H9 (cell line): ENCODE data around the gene RPEL1. TPM values are rescaled to one million over a fixed set of nuclear protein-coding genes. Genes with fewer than 3 reads are reported as not detected.
"Not testable (repeated sequence)": the region's sequence is repeated elsewhere in the genome, so short reads cannot be mapped to it uniquely, and the experiment has no call there.

Experiments
- DNase-seq: peaks from one replicate; pipeline ENCODE4 v3.0.0-alpha.2; 2017
- H2AFZ ChIP-seq: one replicate; pipeline ENCODE4 v1.6.1; 2013; ENCODE audit warnings: mild to moderate bottlenecking, low read length, control low read depth, moderate library complexity
- H2AK5ac ChIP-seq: 2 replicates; pipeline ENCODE4 v1.6.1; 2013; ENCODE audit warnings: low read length, control low read depth, mixed read lengths; ENCODE audit not compliant: insufficient read length
- H2BK120ac ChIP-seq: one replicate; pipeline ENCODE4 v1.6.1; 2013; ENCODE audit warnings: low read depth, mild to moderate bottlenecking, low read length, control low read depth, inconsistent platforms; ENCODE audit not compliant: poor library complexity, severe bottlenecking
- H2BK12ac ChIP-seq: 2 replicates; pipeline ENCODE4 v1.6.1; 2013; ENCODE audit warnings: low read length, control low read depth, mixed read lengths, low read depth; ENCODE audit not compliant: insufficient read length
- H2BK15ac ChIP-seq: 2 replicates; pipeline ENCODE4 v1.6.1; 2013; ENCODE audit warnings: low read depth, low read length, control low read depth
- H2BK20ac ChIP-seq: one replicate; pipeline ENCODE4 v1.6.1; 2013; ENCODE audit warnings: low read depth, mild to moderate bottlenecking, low read length, control low read depth, inconsistent platforms; ENCODE audit not compliant: poor library complexity, severe bottlenecking
- H2BK5ac ChIP-seq: 2 replicates; pipeline ENCODE4 v1.6.1; 2013; ENCODE audit warnings: low read length, control low read depth, mixed read lengths; ENCODE audit not compliant: insufficient read length
- H3K14ac ChIP-seq: 2 replicates; pipeline ENCODE4 v1.6.1; 2013; ENCODE audit warnings: low read length, control low read depth; ENCODE audit not compliant: insufficient read depth
- H3K18ac ChIP-seq: 2 replicates; pipeline ENCODE4 v1.6.1; 2013; ENCODE audit warnings: low read depth, mild to moderate bottlenecking, mixed read lengths, low read length, control low read depth; ENCODE audit not compliant: insufficient read length
- H3K23ac ChIP-seq: 2 replicates; pipeline ENCODE4 v1.6.1; 2013; ENCODE audit warnings: low read length, control low read depth, mixed read lengths, low read depth; ENCODE audit not compliant: insufficient read length
- H3K23me2 ChIP-seq: 2 replicates; pipeline ENCODE4 v1.6.1; 2013; ENCODE audit warnings: low read depth, mild to moderate bottlenecking, mixed read lengths, low read length, control low read depth; ENCODE audit not compliant: insufficient read length, poor library complexity, severe bottlenecking
- H3K27ac ChIP-seq: 2 replicates; pipeline ENCODE4 v1.5.1; 2013; ENCODE audit warnings: low read length, control low read depth, mixed read lengths, low read depth; ENCODE audit not compliant: insufficient read length
- H3K27me3 ChIP-seq: 2 replicates; pipeline ENCODE4 v1.6.1; 2013; ENCODE audit warnings: low read length, control low read depth, inconsistent platforms; ENCODE audit not compliant: insufficient read depth
- H3K4ac ChIP-seq: 2 replicates; pipeline ENCODE4 v1.6.1; 2013; ENCODE audit warnings: low read depth, mild to moderate bottlenecking, control low read depth, inconsistent platforms, low read length, moderate library complexity
- H3K4me1 ChIP-seq: 2 replicates; pipeline ENCODE4 v1.6.1; 2013; ENCODE audit warnings: low read length, control low read depth, inconsistent platforms; ENCODE audit not compliant: insufficient read depth
- H3K4me2 ChIP-seq: 2 replicates; pipeline ENCODE4 v1.6.1; 2013; ENCODE audit warnings: low read length, control low read depth, mixed read lengths; ENCODE audit not compliant: insufficient read length, insufficient read depth
- H3K56ac ChIP-seq: 2 replicates; pipeline ENCODE4 v1.6.1; 2013; ENCODE audit warnings: low read depth, mild to moderate bottlenecking, mixed read lengths, low read length, control low read depth; ENCODE audit not compliant: insufficient read length
- H3K79me1 ChIP-seq: 2 replicates; pipeline ENCODE4 v1.6.1; 2013; ENCODE audit warnings: low read depth, mild to moderate bottlenecking, moderate library complexity, low read length, control low read depth, inconsistent platforms; ENCODE audit not compliant: insufficient read depth, poor library complexity, severe bottlenecking
- H3K79me2 ChIP-seq: 2 replicates; pipeline ENCODE4 v1.6.1; 2013; ENCODE audit warnings: low read length, control low read depth, inconsistent platforms; ENCODE audit not compliant: insufficient read depth
- H3K9ac ChIP-seq: 2 replicates; pipeline ENCODE4 v1.6.1; 2013; ENCODE audit warnings: low read length, control low read depth, mixed read lengths; ENCODE audit not compliant: insufficient read length; ENCODE audit errors: extremely low read depth
- H3K9me3 ChIP-seq: one replicate; pipeline ENCODE4 v1.6.1; 2013; ENCODE audit warnings: low read depth, low read length, inconsistent platforms; ENCODE audit not compliant: control insufficient read depth
- H3T11ph ChIP-seq: one replicate; pipeline ENCODE4 v1.6.1; 2013; ENCODE audit warnings: mild to moderate bottlenecking, low read length, control low read depth, inconsistent platforms
- H4K20me1 ChIP-seq: one replicate; pipeline ENCODE4 v1.6.1; 2013; ENCODE audit not compliant: control insufficient read depth, insufficient read length, insufficient read depth
- H4K5ac ChIP-seq: 2 replicates; pipeline ENCODE4 v1.6.1; 2013; ENCODE audit warnings: low read depth, mild to moderate bottlenecking, mixed read lengths, low read length, control low read depth; ENCODE audit not compliant: insufficient read length
- H4K8ac ChIP-seq: replicated peaks from 2 replicates; pipeline ENCODE4 v1.6.1; 2013; ENCODE audit warnings: low read length, control low read depth, mixed read lengths, low read depth; ENCODE audit not compliant: insufficient read length
- H4K91ac ChIP-seq: 2 replicates; pipeline ENCODE4 v1.6.1; 2013; ENCODE audit warnings: low read depth, mild to moderate bottlenecking, moderate library complexity, mixed read lengths, low read length, control low read depth; ENCODE audit not compliant: insufficient read length
- H3K27ac Mint-ChIP-seq, 3 experiments: 2 replicates in 2 of 3; 3 replicates in 1 of 3; pipeline ENCODE4 v1.8.0; 2020 to 2021; ENCODE audit warnings: mixed read lengths in 3 of 3, mild to moderate bottlenecking in 1 of 3, moderate library complexity in 1 of 3
- H3K27me3 Mint-ChIP-seq: 2 replicates; pipeline ENCODE4 v1.8.0; 2021; ENCODE audit warnings: low read depth, mild to moderate bottlenecking, moderate library complexity, mixed read lengths
- H3K36me3 Mint-ChIP-seq, 3 experiments: 2 replicates in 2 of 3; 3 replicates in 1 of 3; pipeline ENCODE4 v1.8.0; 2020 to 2021; ENCODE audit warnings: low read depth in 3 of 3, mixed read lengths in 3 of 3; ENCODE audit not compliant: insufficient read depth in 1 of 3
- H3K4me1 Mint-ChIP-seq, 2 experiments: 2 replicates each; pipeline ENCODE4 v1.8.0; 2020; ENCODE audit warnings: mixed read lengths in 2 of 2
- H3K4me3 Mint-ChIP-seq, 2 experiments: 2 replicates in 1 of 2; 3 replicates in 1 of 2; pipeline ENCODE4 v1.8.0; 2020 to 2021; ENCODE audit warnings: mild to moderate bottlenecking in 2 of 2, mixed read lengths in 2 of 2, moderate library complexity in 1 of 2
- H3K9me3 Mint-ChIP-seq, 2 experiments: 2 replicates in 1 of 2; 3 replicates in 1 of 2; pipeline ENCODE4 v1.8.0; 2020; ENCODE audit warnings: mild to moderate bottlenecking in 2 of 2, mixed read lengths in 2 of 2, moderate library complexity in 1 of 2
- CTCF ChIP-seq: fragments of 200-600 bp; sonication (generic); conservative IDR thresholded peaks from 3 replicates; pipeline ENCODE4 v1.8.0; 2021; ENCODE audit warnings: antibody characterized with exemption, mild to moderate bottlenecking
- WGBS: extraction: QIAGEN DNeasy Blood & Tissue Kit; methylation state at CpG from one replicate; pipeline ENCODE4 v1.1.7; 2013; ENCODE audit warnings: missing lambda C conversion rate, low lambda C conversion rate, mixed read lengths; ENCODE audit not compliant: insufficient read length; ENCODE audit errors: extremely low coverage; 5-methylcytosine and 5-hydroxymethylcytosine counted together
- total RNA-seq: library from RNA; stranded (reverse); gene quantifications from 2 replicates; pipeline ENCODE4 v1.2.1, GENCODE V29; 2021

The RPEL1 gene
- total RNA-seq, 1 experiment from 2014 or later = 0.13 TPM

- Histone ChIP-seq H3K9ac (no peak overlapping the region), H4K91ac (peak overlapping the region; percentile 81), H3T11ph (no peak overlapping the region), H3K79me1 (no peaks in the 10 kb centered on the region), H3K18ac (no peak overlapping the region), H3K23me2 (no peaks in the 10 kb centered on the region), H2AFZ (no peak overlapping the region), H3K27me3 (no peaks in the 10 kb centered on the region), H4K5ac (no peak overlapping the region), H4K8ac (no peak overlapping the region), H3K27ac (no peak overlapping the region), H2AK5ac (no peak overlapping the region), H3K9me3 (peaks cover 7% of the 10 kb centered on the region), H2BK5ac (no peak overlapping the region), H2BK20ac (no peak overlapping the region), H3K4me1 (peaks cover 6% of the 10 kb centered on the region; the same call in 1 of the 2 replicates), H3K23ac (no peak overlapping the region), H3K79me2 (no peaks in the 10 kb centered on the region), H4K20me1 (no peaks in the 10 kb centered on the region), H2BK12ac (no peak overlapping the region), H3K4ac (no peak overlapping the region), H2BK120ac (peak overlapping the region; percentile 49), H3K14ac (no peak overlapping the region), H3K56ac (no peak overlapping the region), H2BK15ac (no peak overlapping the region), H3K4me2 (no peak overlapping the region)
- H3K27ac Mint-ChIP-seq = peak overlapping the region in 1 of 3 experiments; percentile 99; a peak in 2 of 7 replicates
- H3K27me3 Mint-ChIP-seq = no peaks in the 10 kb centered on the region
- no peak for DNase-seq
- H3K4me1 Mint-ChIP-seq = peaks cover 40 to 49% of the 10 kb centered on the region in 2 experiments
- TF ChIP-seq CTCF = no peak
- H3K9me3 Mint-ChIP-seq = peaks cover 10 to 17% of the 10 kb centered on the region in 2 experiments
- H3K4me3 Mint-ChIP-seq = no peak overlapping the region
- peaks cover 6 to 14% (median 14%) of the 10 kb centered on the region in 3 experiments for H3K36me3 Mint-ChIP-seq
- WGBS = no CpG with 5 or more reads among the region's 2 CpGs
These were observed 38.5 kb upstream of the RPEL1 start for GRCh38 chr10:103207141-103207540.

GRCh38 chr10:103207643-103208042 lies 38.0 kb upstream of the RPEL1 start:
- not testable (repeated sequence) for H2BK20ac ChIP-seq, H3K18ac ChIP-seq, H3K9me3 ChIP-seq, H3K27me3 Mint-ChIP-seq, H3K79me2 ChIP-seq, DNase-seq, H3K4ac ChIP-seq, H4K91ac ChIP-seq, H4K8ac ChIP-seq, H3K27me3 ChIP-seq, H3T11ph ChIP-seq, H3K56ac ChIP-seq, H3K23ac ChIP-seq, H4K5ac ChIP-seq, H2BK15ac ChIP-seq, H3K4me3 Mint-ChIP-seq, H3K14ac ChIP-seq, H2BK12ac ChIP-seq, H3K9ac ChIP-seq, H2BK5ac ChIP-seq, H3K27ac ChIP-seq, H3K4me1 ChIP-seq, H3K23me2 ChIP-seq, H3K27ac Mint-ChIP-seq, H2AK5ac ChIP-seq, H4K20me1 ChIP-seq, H2BK120ac ChIP-seq, H3K4me2 ChIP-seq, H2AFZ ChIP-seq, H3K79me1 ChIP-seq
- WGBS = no CpG with 5 or more reads among the region's 3 CpGs
- peaks cover 45 to 54% of the 10 kb centered on the region in 2 experiments for H3K4me1 Mint-ChIP-seq
- peaks cover 6 to 14% (median 14%) of the 10 kb centered on the region in 3 experiments for H3K36me3 Mint-ChIP-seq
- peaks cover 10 to 17% of the 10 kb centered on the region in 2 experiments for H3K9me3 Mint-ChIP-seq
